GM12878 (cell line): ENCODE measurements around the gene C2orf92. TPM values are rescaled to one million over a fixed set of nuclear protein-coding genes. Genes with fewer than 3 reads are reported as not detected.

Experiments
- ATAC-seq: fragments of 200-7000 bp; cut with Tn5 transposase; 3 replicates; pipeline ENCODE4 v1.9.1; 2020; ENCODE audit warnings: mild to moderate bottlenecking, moderate library complexity
- BruUV-seq: library from RNA; stranded (reverse); fragments of 400-500 nt; replicated peaks from 2 replicates; lab custom pipeline; 2021; lab: Mats Ljungman, UMichigan
- CTCF ChIA-PET: fragments of 300-600 bp; sonication (Branson Sonifier 250); formaldehyde crosslinking; extraction: SDS; loops from one replicate; lab custom pipeline; 2021; ENCODE audit warnings: inconsistent platforms; lab: Yijun Ruan, JAX
- POLR2A ChIA-PET: fragments of 350-600 bp; formaldehyde crosslinking; extraction: SDS; loops from one replicate; lab custom pipeline; 2021; ENCODE audit warnings: inconsistent platforms; lab: Charles Lee
- RAD21 ChIA-PET: fragments of 300-600 bp; sonication (Branson Sonifier 250); formaldehyde crosslinking; loops from one replicate; lab custom pipeline; 2023; ENCODE audit warnings: antibody characterized with exemption; ENCODE audit not compliant: unreplicated experiment; lab: Charles Lee
- SMC1A ChIA-PET: fragments of 300-600 bp; sonication (Branson Sonifier 250); formaldehyde crosslinking; loops from one replicate; lab custom pipeline; 2023; ENCODE audit not compliant: unreplicated experiment, uncharacterized antibody; lab: Charles Lee
- DNase-seq: peaks from one replicate; pipeline ENCODE4 v3.0.0-alpha.2; 2011; ENCODE audit warnings: low read depth, low spot score
- FAIRE-seq: peaks from 3 replicates; lab custom pipeline; 2011; peaks lifted over from hg19 to GRCh38; lab: Jason Lieb, UNC
- H2AFZ ChIP-seq: 2 replicates; pipeline ENCODE4 v1.6.0; 2011; ENCODE audit warnings: low read depth, low read length, control low read depth; ENCODE audit not compliant: control insufficient read depth
- H3K27ac ChIP-seq: 2 replicates; pipeline ENCODE4 v1.5.1; 2011; ENCODE audit warnings: control low read depth; ENCODE audit not compliant: control insufficient read depth, insufficient read depth
- H3K27me3 ChIP-seq, 2 experiments: replicated peaks in 1 of 2; 2 replicates each; pipeline versions ENCODE4 v1.6.0 to v1.6.1; 2011; ENCODE audit warnings: low read length in 1 of 2; ENCODE audit not compliant: control insufficient read depth in 2 of 2, insufficient read depth in 2 of 2
- H3K36me3 ChIP-seq, 2 experiments: 2 replicates each; pipeline ENCODE4 v1.5.1; 2011; ENCODE audit warnings: low read length in 1 of 2; ENCODE audit not compliant: control insufficient read depth in 2 of 2, insufficient read depth in 2 of 2
- H3K4me1 ChIP-seq: 2 replicates; pipeline ENCODE4 v1.6.1; 2011; ENCODE audit warnings: mild to moderate bottlenecking, low read length, moderate library complexity, mixed read lengths; ENCODE audit not compliant: control insufficient read depth, insufficient read depth
- H3K4me2 ChIP-seq: 2 replicates; pipeline ENCODE4 v1.6.0; 2011; ENCODE audit warnings: control low read depth; ENCODE audit not compliant: control insufficient read depth, insufficient read depth
- H3K4me3 ChIP-seq: fragments of 200-600 bp; sonication (generic); 2 replicates; pipeline ENCODE4 v1.5.1; 2016
- H3K79me2 ChIP-seq: 2 replicates; pipeline ENCODE4 v1.6.0; 2011; ENCODE audit warnings: low read length; ENCODE audit not compliant: control insufficient read depth, insufficient read depth
- H3K9ac ChIP-seq: 2 replicates; pipeline ENCODE4 v1.8.0; 2011; ENCODE audit warnings: low read length, control low read depth, mixed read lengths; ENCODE audit not compliant: control insufficient read depth, insufficient read depth
- H3K9me3 ChIP-seq: replicated peaks from 3 replicates; pipeline ENCODE4 v1.5.1; 2011; ENCODE audit warnings: mild to moderate bottlenecking, low read length; ENCODE audit not compliant: control insufficient read depth, insufficient read depth
- H4K20me1 ChIP-seq: 2 replicates; pipeline ENCODE4 v1.6.0; 2011; ENCODE audit not compliant: control insufficient read depth, insufficient read depth
- CHD2 ChIP-seq: IDR thresholded peaks from 2 replicates; pipeline ENCODE4 v1.6.1; 2011; ENCODE audit warnings: low read depth, low read length, improper control_type of control experiment, borderline replicate concordance
- CHD4 ChIP-seq: fragments of 200-600 bp; sonication (generic); IDR thresholded peaks from 2 replicates; pipeline ENCODE4 v1.6.1; 2016; ENCODE audit warnings: mild to moderate bottlenecking
- EED ChIP-seq: sonication (generic); IDR thresholded peaks from 2 replicates; pipeline ENCODE4 v1.6.1; 2016; ENCODE audit warnings: antibody characterized with exemption, low read depth
- ETV6 ChIP-seq, 2 experiments: fragments of 450-650 bp in 1 of 2; IDR thresholded peaks in 1 of 2; conservative IDR thresholded peaks in 1 of 2; 2 replicates each; pipeline ENCODE4 v1.6.1; 2014; ENCODE audit warnings: antibody characterized with exemption in 1 of 2, borderline replicate concordance in 1 of 2, low read depth in 1 of 2, mild to moderate bottlenecking in 1 of 2, moderate library complexity in 1 of 2
- KLF5 ChIP-seq: fragments of 450-650 bp; IDR thresholded peaks from 2 replicates; pipeline ENCODE4 v1.6.1; 2014; ENCODE audit warnings: mild to moderate bottlenecking; ENCODE audit not compliant: partially characterized antibody
- MLLT1 ChIP-seq: fragments of 450-650 bp; IDR thresholded peaks from 2 replicates; pipeline ENCODE4 v1.6.1; 2016; ENCODE audit warnings: mild to moderate bottlenecking
- MTA2 ChIP-seq: fragments of 450-650 bp; IDR thresholded peaks from 2 replicates; pipeline ENCODE4 v1.6.1; 2016; ENCODE audit warnings: low read depth, mild to moderate bottlenecking, moderate library complexity
- RAD21 ChIP-seq: IDR thresholded peaks from 2 replicates; pipeline ENCODE4 v1.6.1; 2011; ENCODE audit warnings: mild to moderate bottlenecking, low read depth, low read length, moderate library complexity; ENCODE audit not compliant: insufficient read depth
- ZBTB11 ChIP-seq: fragments of 450-650 bp; formaldehyde crosslinking; IDR thresholded peaks from 2 replicates; pipeline ENCODE4 v1.5.0; 2022; ENCODE audit warnings: mild to moderate bottlenecking, missing genetic modification characterization
- ZNF592 ChIP-seq: fragments of 450-650 bp; IDR thresholded peaks from 2 replicates; pipeline ENCODE4 v1.6.1; 2017; ENCODE audit warnings: mild to moderate bottlenecking, moderate library complexity
- ZZZ3 ChIP-seq: IDR thresholded peaks from 2 replicates; pipeline ENCODE4 v1.6.1; 2011; ENCODE audit warnings: low read depth; ENCODE audit not compliant: control insufficient read depth, insufficient read length
- WGBS: methylation state at CpG from one replicate; pipeline ENCODE4 v1.1.6; 2016; ENCODE audit warnings: low lambda C conversion rate; ENCODE audit not compliant: insufficient replicate concordance, insufficient coverage; ENCODE audit errors: missing lambda C conversion rate; 5-methylcytosine and 5-hydroxymethylcytosine counted together
- in situ Hi-C: fragments of 300-500 bp; cut with MboI; formaldehyde crosslinking; loops from 9 replicates; pipeline ENCODE4 v1.14.3; 2018; ENCODE audit warnings: mixed read lengths
- intact Hi-C: fragments of 100-400 bp; cut with micrococcal nuclease; formaldehyde crosslinking; loops from one replicate; pipeline ENCODE4 v1.14.2; 2022; ENCODE audit not compliant: unreplicated experiment
- polyA plus RNA-seq, 11 experiments: library from polyadenylated mRNA; depleted of rRNA in 4 of 11; unstranded in 6 of 11; stranded (reverse) in 5 of 11; fragments of >200 nt; fragmentation: Nextera tagmentation in 4 of 11; fragmentation: Illumina TruSeq in 1 of 11; extraction: Ambion mirVana in 4 of 11; extraction: Trizol in 1 of 11; gene quantifications; 1 replicate in 1 of 11; 2 replicates in 10 of 11; pipeline versions ENCODE4 v1.2.1 to v1.2.3, GENCODE V29; 2011 to 2016; ENCODE audit warnings: inconsistent platforms in 2 of 11, missing spikeins in 2 of 11, low read depth in 1 of 11
- total RNA-seq, 4 experiments: library from RNA; depleted of rRNA in 3 of 4; stranded (reverse); fragments of >200 nt in 3 of 4; fragmentation: Illumina TruSeq in 1 of 4; extraction: Trizol in 1 of 4; gene quantifications; 2 replicates each; pipeline versions ENCODE4 v1.2.1 to v1.2.3, GENCODE V29; 2013 to 2021

The C2orf92 gene
- total and polyA plus RNA-seq, 10 of the 15 experiments (the other 5 are each of a cell fraction or from before 2014, with no cell fraction given), result 0.40 to 10.1 (median 3.7) TPM

GRCh38 chr2:97719362-97720155, 50.0 kb downstream of the C2orf92 start:
- no TSS peak for BruUV-seq
- SMC1A ChIA-PET, result interaction anchor here (1.2 kb wide), 1 partner anchor 813 kb away, joined by 5 read pairs; no protein-coding TSS in a partner anchor
- FAIRE-seq (no peak), DNase-seq (no peak), ATAC-seq (no peak)
- POLR2A ChIA-PET, result no interaction called here
- 89% methylated on average over 16 of the region's 16 CpGs for WGBS
- no peaks in the 10 kb centered on the region for H3K27me3 ChIP-seq
- H3K36me3 ChIP-seq, result no peaks in the 10 kb centered on the region
- H2AFZ ChIP-seq, result peak overlapping the region; percentile 89; the same call in 1 of the 2 replicates
- intact Hi-C loops, result no loop called here
- H3K4me3 ChIP-seq, result no peak overlapping the region
- H3K4me1 ChIP-seq, result peaks cover 9% of the 10 kb centered on the region; the same call in 1 of the 2 replicates
- H3K4me2 ChIP-seq, result peak overlapping the region; percentile 3; the same call in 1 of the 2 replicates
- in situ Hi-C loops, result no loop called here
- no peak overlapping the region for H3K9ac ChIP-seq
- RAD21 ChIA-PET, result no interaction called here
- no peaks in the 10 kb centered on the region for H3K79me2 ChIP-seq
- no peak overlapping the region for H3K27ac ChIP-seq
- no peaks in the 10 kb centered on the region for H4K20me1 ChIP-seq
- H3K9me3 ChIP-seq, result no peaks in the 10 kb centered on the region
- CTCF ChIA-PET, result interaction anchor here (1.1 to 2.1 kb wide), 2 partner anchors 20 to 21 kb away, joined by 3 to 10 read pairs; no protein-coding TSS in a partner anchor
- TF ChIP-seq ZNF592 (no peak), KLF5 (no peak), CHD4 (no peak), CHD2 (no peak), MTA2 (no peak), ZZZ3 (no peak), MLLT1 (no peak), RAD21 (no peak), ZBTB11 (CRISPR knock-in tag) (no peak), ETV6 (conservative IDR thresholded peaks at IDR 0.05 in 1 of 2, IDR thresholded peaks at IDR 0.05 in 1 of 2; ENCODE audit: borderline replicate concordance in 1 of 2, low read depth in 1 of 2) (no peak), EED (no peak)
